ENCODE results near the gene RNASE4.
"Not testable (repeated sequence)": the region's sequence is repeated elsewhere in the genome, so short reads cannot be mapped to it uniquely, and the experiment has no call there.

RNASE4 gene

GRCh38 chr14:20722016-20722415, 37.7 kb downstream of the RNASE4 start:
- H3K9ac ChIP-seq (ENCODE audit: low read depth, low read length, poor library complexity, severe bottlenecking), result no peak overlapping the region
- H3K9me2 ChIP-seq (replicated peaks; ENCODE audit: low read depth, low read length), result no peaks in the 10 kb centered on the region
- no peaks in the 10 kb centered on the region for H4K20me1 ChIP-seq (ENCODE audit: insufficient read depth, low read length, poor library complexity, severe bottlenecking)
- H3F3A ChIP-seq (ENCODE audit: low read depth), result no peaks in the 10 kb centered on the region
- no peaks in the 10 kb centered on the region for H3K79me2 ChIP-seq (ENCODE audit: insufficient read depth, low read length)
- no peaks in the 10 kb centered on the region for H3K4me1 ChIP-seq (ENCODE audit: insufficient read depth, low read length, poor library complexity, severe bottlenecking)
- H2AFZ ChIP-seq (ENCODE audit: low read length), result no peak overlapping the region
- H3K27me3 ChIP-seq (ENCODE audit: insufficient read depth, low read length, poor library complexity, severe bottlenecking), result no peaks in the 10 kb centered on the region
- no peak for TF ChIP-seq CTCF (conservative IDR thresholded peaks at IDR 0.05; ENCODE audit: low read length)
- TF ChIP-seq EZH2phosphoT487 (IDR thresholded peaks at IDR 0.05; ENCODE audit: borderline replicate concordance), result no peak
- H3K9me3 ChIP-seq (ENCODE audit: insufficient read depth, low read depth, low read length), result no peaks in the 10 kb centered on the region
- no peak overlapping the region for H3K4me2 ChIP-seq (ENCODE audit: low read depth, low read length, poor library complexity, severe bottlenecking)
- H3K36me3 ChIP-seq (ENCODE audit: insufficient read depth, low read length), result no peaks in the 10 kb centered on the region
- H3K4me3 ChIP-seq (ENCODE audit: low read length, poor library complexity, severe bottlenecking), result no peak overlapping the region

- Histone ChIP-seq H3K27me3 (ENCODE audit: insufficient read depth, low read length, poor library complexity, severe bottlenecking) (no peaks in the 10 kb centered on the region), H3K4me2 (ENCODE audit: low read depth, low read length, poor library complexity, severe bottlenecking) (no peak overlapping the region), H3K9me3 (ENCODE audit: insufficient read depth, low read depth, low read length) (no peaks in the 10 kb centered on the region), H2AFZ (ENCODE audit: low read length) (no peak overlapping the region), H3K4me1 (ENCODE audit: insufficient read depth, low read length, poor library complexity, severe bottlenecking) (no peaks in the 10 kb centered on the region), H3K4me3 (ENCODE audit: low read length, poor library complexity, severe bottlenecking) (no peak overlapping the region), H3K9ac (ENCODE audit: low read depth, low read length, poor library complexity, severe bottlenecking) (no peak overlapping the region), H3K79me2 (ENCODE audit: insufficient read depth, low read length) (no peaks in the 10 kb centered on the region), H3K9me2 (replicated peaks; ENCODE audit: low read depth, low read length) (no peaks in the 10 kb centered on the region), H4K20me1 (ENCODE audit: insufficient read depth, low read length, poor library complexity, severe bottlenecking) (no peaks in the 10 kb centered on the region), H3F3A (ENCODE audit: low read depth) (no peaks in the 10 kb centered on the region), H3K36me3 (ENCODE audit: insufficient read depth, low read length) (no peaks in the 10 kb centered on the region)
- no peak for TF ChIP-seq CTCF (conservative IDR thresholded peaks at IDR 0.05; ENCODE audit: low read length)
- no peak for TF ChIP-seq EZH2phosphoT487 (IDR thresholded peaks at IDR 0.05; ENCODE audit: borderline replicate concordance)
Measured at GRCh38 chr14:20723488-20723887, 39.1 kb downstream of the RNASE4 start.

GRCh38 chr14:20726121-20726520, 41.8 kb downstream of the RNASE4 start:
- not testable (repeated sequence) for H3K79me2 ChIP-seq (ENCODE audit: insufficient read depth, low read length); H3K4me3 ChIP-seq (ENCODE audit: low read length, poor library complexity, severe bottlenecking); H4K20me1 ChIP-seq (ENCODE audit: insufficient read depth, low read length, poor library complexity, severe bottlenecking); H3K4me2 ChIP-seq (ENCODE audit: low read depth, low read length, poor library complexity, severe bottlenecking); H3K9me3 ChIP-seq (ENCODE audit: insufficient read depth, low read depth, low read length); H3K9ac ChIP-seq (ENCODE audit: low read depth, low read length, poor library complexity, severe bottlenecking); H3K9me2 ChIP-seq (replicated peaks; ENCODE audit: low read depth, low read length); H3F3A ChIP-seq (ENCODE audit: low read depth); H3K4me1 ChIP-seq (ENCODE audit: insufficient read depth, low read length, poor library complexity, severe bottlenecking); H3K36me3 ChIP-seq (ENCODE audit: insufficient read depth, low read length); H2AFZ ChIP-seq (ENCODE audit: low read length); H3K27me3 ChIP-seq (ENCODE audit: insufficient read depth, low read length, poor library complexity, severe bottlenecking)

GRCh38 chr14:20726531-20726930, 42.2 kb downstream of the RNASE4 start:
- H3K4me2 ChIP-seq (ENCODE audit: low read depth, low read length, poor library complexity, severe bottlenecking), result no peak overlapping the region

More at GRCh38 chr14:20726531-20726930, 42.2 kb downstream of the RNASE4 start:
- Histone ChIP-seq H3K9me2 (replicated peaks; ENCODE audit: low read depth, low read length) (no peaks in the 10 kb centered on the region), H2AFZ (ENCODE audit: low read length) (no peak overlapping the region), H4K20me1 (ENCODE audit: insufficient read depth, low read length, poor library complexity, severe bottlenecking) (no peaks in the 10 kb centered on the region), H3F3A (ENCODE audit: low read depth) (no peaks in the 10 kb centered on the region), H3K9ac (ENCODE audit: low read depth, low read length, poor library complexity, severe bottlenecking) (no peak overlapping the region), H3K27me3 (ENCODE audit: insufficient read depth, low read length, poor library complexity, severe bottlenecking) (no peaks in the 10 kb centered on the region), H3K9me3 (ENCODE audit: insufficient read depth, low read depth, low read length) (no peaks in the 10 kb centered on the region), H3K4me3 (ENCODE audit: low read length, poor library complexity, severe bottlenecking) (no peak overlapping the region), H3K79me2 (ENCODE audit: insufficient read depth, low read length) (no peaks in the 10 kb centered on the region), H3K4me1 (ENCODE audit: insufficient read depth, low read length, poor library complexity, severe bottlenecking) (no peaks in the 10 kb centered on the region), H3K36me3 (ENCODE audit: insufficient read depth, low read length) (no peaks in the 10 kb centered on the region)
- TF ChIP-seq CTCF (conservative IDR thresholded peaks at IDR 0.05; ENCODE audit: low read length), result no peak
- no peak for TF ChIP-seq EZH2phosphoT487 (IDR thresholded peaks at IDR 0.05; ENCODE audit: borderline replicate concordance)
